Measurements from ENCODE around the gene KLK6.

The KLK6 gene

GRCh38 chr19:50949861-50950260 is 19.5 kb downstream of the KLK6 start:
- H3K36me3 ChIP-seq = no peaks in the 10 kb centered on the region
- H3K27me3 ChIP-seq = peaks cover 4% of the 10 kb centered on the region; the same call in 1 of the 2 replicates
- no peak overlapping the region for H3K4me3 ChIP-seq (ENCODE audit: low read depth, low read length)
- H3K4me1 ChIP-seq = no peaks in the 10 kb centered on the region
- no peak for DNase-seq
- H3K9me3 ChIP-seq = no peaks in the 10 kb centered on the region
- TF ChIP-seq CTCF (IDR thresholded peaks at IDR 0.05; ENCODE audit: low read depth, low read length) = no peak

GRCh38 chr19:50947123-50947522 is 22.3 kb downstream of the KLK6 start:
- Histone ChIP-seq H3K36me3 (no peaks in the 10 kb centered on the region), H3K4me1 (no peaks in the 10 kb centered on the region), H3K9me3 (no peaks in the 10 kb centered on the region), H3K27me3 (no peaks in the 10 kb centered on the region), H3K4me3 (ENCODE audit: low read depth, low read length) (no peak overlapping the region)
- no peak for TF ChIP-seq CTCF (IDR thresholded peaks at IDR 0.05; ENCODE audit: low read depth, low read length)
- no peak for DNase-seq

GRCh38 chr19:50944795-50945194 is 24.6 kb downstream of the KLK6 start:
- H3K9me3 ChIP-seq = no peaks in the 10 kb centered on the region
- no peak overlapping the region for H3K4me3 ChIP-seq (ENCODE audit: low read depth, low read length)
- no peaks in the 10 kb centered on the region for H3K27me3 ChIP-seq
- no peaks in the 10 kb centered on the region for H3K4me1 ChIP-seq
- TF ChIP-seq CTCF (IDR thresholded peaks at IDR 0.05; ENCODE audit: low read depth, low read length) = no peak
- DNase-seq = no peak
- no peaks in the 10 kb centered on the region for H3K36me3 ChIP-seq

- TF ChIP-seq CTCF (IDR thresholded peaks at IDR 0.05; ENCODE audit: low read depth, low read length) = no peak
- Histone ChIP-seq H3K4me3 (ENCODE audit: low read depth, low read length) (no peak overlapping the region), H3K4me1 (no peaks in the 10 kb centered on the region), H3K36me3 (no peaks in the 10 kb centered on the region), H3K27me3 (no peaks in the 10 kb centered on the region), H3K9me3 (no peaks in the 10 kb centered on the region)
- DNase-seq = no peak
Measured at GRCh38 chr19:50943074-50943828, 26.1 kb downstream of the KLK6 start.

GRCh38 chr19:50939596-50939995 is 29.8 kb downstream of the KLK6 start:
- DNase-seq = no peak
- Histone ChIP-seq H3K36me3 (no peaks in the 10 kb centered on the region), H3K4me1 (no peaks in the 10 kb centered on the region), H3K4me3 (ENCODE audit: low read depth, low read length) (no peak overlapping the region), H3K27me3 (peaks cover 14% of the 10 kb centered on the region), H3K9me3 (no peaks in the 10 kb centered on the region)
- TF ChIP-seq CTCF (IDR thresholded peaks at IDR 0.05; ENCODE audit: low read depth, low read length) = no peak

- TF ChIP-seq CTCF (IDR thresholded peaks at IDR 0.05; ENCODE audit: low read depth, low read length) = no peak
- Histone ChIP-seq H3K27me3 (peaks cover 23% of the 10 kb centered on the region), H3K4me1 (no peaks in the 10 kb centered on the region), H3K4me3 (ENCODE audit: low read depth, low read length) (no peak overlapping the region), H3K9me3 (no peaks in the 10 kb centered on the region), H3K36me3 (no peaks in the 10 kb centered on the region)
- no peak for DNase-seq
Measured at GRCh38 chr19:50933640-50934039, 35.8 kb downstream of the KLK6 start.

All from BE2C (cell line).